ENCODE measurements around the gene TMEM123. TPM values are rescaled to one million over a fixed set of nuclear protein-coding genes. Genes with fewer than 3 reads are reported as not detected.

Gene TMEM123
- total and polyA plus RNA-seq, 2 of the 8 experiments (the other 6 are each of a cell fraction or from before 2014, with no cell fraction given): 75.5 to 80.1 TPM

- FAIRE-seq (no peak), DNase-seq (ENCODE audit: low read depth in 1 of 2, low spot score in 2 of 2) (no peak)
- Histone ChIP-seq H3K36me3 (ENCODE audit: control insufficient read depth in 2 of 4, insufficient read depth in 4 of 4, low read length in 3 of 4) (no peaks in the 10 kb centered on the region), H4K5ac (ENCODE audit: insufficient read length, low read depth, low read length) (no peak overlapping the region), H3K4ac (replicated peaks; ENCODE audit: insufficient read length, low read depth, low read length) (no peak overlapping the region), H4K8ac (ENCODE audit: extremely low read depth, insufficient read depth, low read length) (no peak overlapping the region), H2BK5ac (ENCODE audit: low read depth, low read length) (no peak overlapping the region), H3K23me2 (ENCODE audit: low read depth, low read length) (peaks cover 15% of the 10 kb centered on the region; the same call in 1 of the 2 replicates), H2BK120ac (replicated peaks; ENCODE audit: low read depth, low read length) (no peak overlapping the region), H3K79me1 (ENCODE audit: low read depth, low read length) (no peaks in the 10 kb centered on the region), H3K4me1 (replicated peaks in 1 of 4; ENCODE audit: control insufficient read depth in 3 of 4, insufficient read depth in 4 of 4, low read length in 3 of 4) (peaks cover 3 to 16% (median 9%) of the 10 kb centered on the region in 4 experiments; a peak in 4 of 7 replicates), H3K9me3 (ENCODE audit: insufficient read depth in 2 of 2, low read depth in 1 of 2, low read length in 1 of 2) (no peaks in the 10 kb centered on the region), H3K4me2 (ENCODE audit: insufficient read depth in 1 of 2, low read depth in 2 of 2, low read length in 2 of 2) (no peak overlapping the region), H4K20me1 (replicated peaks in 1 of 2; ENCODE audit: control insufficient read depth in 1 of 2, insufficient read depth in 2 of 2, low read length in 2 of 2) (no peaks in the 10 kb centered on the region), H3K9ac (replicated peaks in 1 of 4; ENCODE audit: extremely low read depth in 1 of 4, low read depth in 3 of 4, low read length in 3 of 4) (no peak overlapping the region), H3K18ac (ENCODE audit: extremely low read depth, low read length) (no peak overlapping the region), H4K91ac (replicated peaks; ENCODE audit: insufficient read length, low read length) (no peak overlapping the region), H3K79me2 (ENCODE audit: control insufficient read depth in 1 of 2, insufficient read depth in 2 of 2, low read length in 2 of 2) (peaks cover 0 to 3% of the 10 kb centered on the region in 2 experiments; a peak in 1 of 4 replicates), H2BK15ac (ENCODE audit: low read length) (no peak overlapping the region), H2AK5ac (ENCODE audit: low read depth, low read length) (no peak overlapping the region), H3K27me3 (replicated peaks in 1 of 4; ENCODE audit: control insufficient read depth in 3 of 4, extremely low read depth in 1 of 4, insufficient read depth in 3 of 4, low read length in 3 of 4) (peaks cover 0 to 9% (median 3%) of the 10 kb centered on the region in 4 experiments; a peak in 3 of 7 replicates), H3K4me3 (ENCODE audit: extremely low read depth in 1 of 4, insufficient read depth in 2 of 4, low read depth in 3 of 4, low read length in 4 of 4) (no peak overlapping the region), H3K27ac (ENCODE audit: low read depth, low read length) (no peak overlapping the region), H2AFZ (ENCODE audit: low read length) (no peak overlapping the region), H2BK12ac (ENCODE audit: low read depth, low read length) (no peak overlapping the region), H3K23ac (ENCODE audit: insufficient read length) (no peak overlapping the region), H3K14ac (ENCODE audit: insufficient read length) (no peak overlapping the region), H3K56ac (replicated peaks; ENCODE audit: insufficient read length, low read depth, low read length) (no peak overlapping the region), H2BK20ac (ENCODE audit: low read length) (no peak overlapping the region)
- 80% methylated on average over 2 of the region's 2 CpGs; no CpG with 5 or more reads in 1 of the 2 experiments for WGBS, 2 experiments (ENCODE audit: extremely low coverage in 1 of 2, insufficient coverage in 1 of 2, insufficient read length in 1 of 2, insufficient replicate concordance in 2 of 2, low coverage in 1 of 2, low lambda C conversion rate in 2 of 2, missing lambda C conversion rate in 1 of 2)
- ChIA-PET POLR2A (ENCODE audit: partially characterized antibody) (no interaction called here), CTCF (ENCODE audit: partially characterized antibody) (interaction anchor here (1.3 to 1.5 kb wide), 2 partner anchors 66 to 89 kb away, joined by 4 to 5 read pairs; no protein-coding TSS in a partner anchor)
- TF ChIP-seq CEBPB (IDR thresholded peaks at IDR 0.05; ENCODE audit: low read depth, low read length) (peak; percentile 12; the same call in 1 of the 2 replicates), GTF2F1 (IDR thresholded peaks at IDR 0.05; ENCODE audit: borderline replicate concordance, low read depth, low read length) (no peak), CBX8 (IDR thresholded peaks at IDR 0.05; ENCODE audit: borderline replicate concordance, low read depth, low read length) (no peak), USF2 (IDR thresholded peaks at IDR 0.05; ENCODE audit: low read length) (no peak)
These were observed 3.8 kb upstream of the TMEM123 start for GRCh38 chr11:102456381-102456780.
